ENCODE results near the gene AKAP6. TPM values are rescaled to one million over a fixed set of nuclear protein-coding genes. Genes with fewer than 3 reads are reported as not detected.

The AKAP6 gene
- total and polyA plus RNA-seq, 12 donors: 0.71 to 24.7 (median 8.1) TPM

- Histone ChIP-seq H3K4me3 (no peak overlapping the region), H3K27me3 (no peaks in the 10 kb centered on the region), H3K4me1 (replicated peaks in 1 of 2) (peaks cover 0 to 6% of the 10 kb centered on the region in 2 donors), H3K9me3 (replicated peaks in 1 of 3) (no peaks in the 10 kb centered on the region), H3K36me3 (replicated peaks in 1 of 2) (no peaks in the 10 kb centered on the region), H3K27ac (no peak overlapping the region)
- intact Hi-C loops (cut with DNase I): no loop called here
- TF ChIP-seq POLR2A (IDR thresholded peaks at IDR 0.05) (no peak), CTCF (IDR thresholded peaks at IDR 0.05) (no peak)
- 79 to 94% (median 91%) methylated on average over 1 of the region's 1 CpG for WGBS, 4 donors
- DNase-seq: no peak
Measured at GRCh38 chr14:32364941-32365340, 35.8 kb downstream of the AKAP6 start.

GRCh38 chr14:32366256-32366879 is 37.3 kb downstream of the AKAP6 start:
- Histone ChIP-seq H3K27me3 (no peaks in the 10 kb centered on the region), H3K9me3 (replicated peaks in 1 of 3) (no peaks in the 10 kb centered on the region), H3K4me3 (no peak overlapping the region), H3K27ac (no peak overlapping the region), H3K36me3 (replicated peaks in 1 of 2) (no peaks in the 10 kb centered on the region), H3K4me1 (replicated peaks in 1 of 2) (peaks cover 0 to 6% of the 10 kb centered on the region in 2 donors)
- intact Hi-C loops (cut with DNase I): no loop called here
- DNase-seq: no peak
- no peak for TF ChIP-seq CTCF (IDR thresholded peaks at IDR 0.05)

- peaks cover 0 to 6% of the 10 kb centered on the region in 2 donors for H3K4me1 ChIP-seq (replicated peaks in 1 of 2)
- intact Hi-C loops (cut with DNase I): no loop called here
- no peak overlapping the region for H3K4me3 ChIP-seq
- DNase-seq: no peak
- WGBS, 4 donors: 71 to 86% (median 80%) methylated on average over 4 of the region's 4 CpGs
- no peaks in the 10 kb centered on the region for H3K9me3 ChIP-seq (replicated peaks in 1 of 3)
- TF ChIP-seq POLR2A (IDR thresholded peaks at IDR 0.05) (no peak), CTCF (IDR thresholded peaks at IDR 0.05) (no peak)
- H3K27ac ChIP-seq: no peak overlapping the region
- H3K27me3 ChIP-seq: no peaks in the 10 kb centered on the region
- no peaks in the 10 kb centered on the region for H3K36me3 ChIP-seq (replicated peaks in 1 of 2)
Measured at GRCh38 chr14:32366986-32367385, 37.9 kb downstream of the AKAP6 start.

GRCh38 chr14:32367516-32367915 is 38.4 kb downstream of the AKAP6 start:
- Histone ChIP-seq H3K4me1 (replicated peaks in 1 of 2) (peaks cover 0 to 6% of the 10 kb centered on the region in 2 donors), H3K27me3 (no peaks in the 10 kb centered on the region), H3K27ac (no peak overlapping the region), H3K36me3 (replicated peaks in 1 of 2) (no peaks in the 10 kb centered on the region), H3K9me3 (replicated peaks in 1 of 3) (no peaks in the 10 kb centered on the region), H3K4me3 (no peak overlapping the region)
- no peak for DNase-seq
- intact Hi-C loops (cut with DNase I): no loop called here
- TF ChIP-seq POLR2A (IDR thresholded peaks at IDR 0.05) (no peak), CTCF (IDR thresholded peaks at IDR 0.05) (no peak)

All from adrenal gland (tissue), 12 donors.